Measurements from ENCODE around the gene MDK. TPM values are rescaled to one million over a fixed set of nuclear protein-coding genes. Genes with fewer than 3 reads are reported as not detected.

Gene MDK
- total and polyA plus RNA-seq, 2 of the 13 experiments (the other 11 are each of a cell fraction or from before 2014, with no cell fraction given): 312 to 407 TPM

DNA sequence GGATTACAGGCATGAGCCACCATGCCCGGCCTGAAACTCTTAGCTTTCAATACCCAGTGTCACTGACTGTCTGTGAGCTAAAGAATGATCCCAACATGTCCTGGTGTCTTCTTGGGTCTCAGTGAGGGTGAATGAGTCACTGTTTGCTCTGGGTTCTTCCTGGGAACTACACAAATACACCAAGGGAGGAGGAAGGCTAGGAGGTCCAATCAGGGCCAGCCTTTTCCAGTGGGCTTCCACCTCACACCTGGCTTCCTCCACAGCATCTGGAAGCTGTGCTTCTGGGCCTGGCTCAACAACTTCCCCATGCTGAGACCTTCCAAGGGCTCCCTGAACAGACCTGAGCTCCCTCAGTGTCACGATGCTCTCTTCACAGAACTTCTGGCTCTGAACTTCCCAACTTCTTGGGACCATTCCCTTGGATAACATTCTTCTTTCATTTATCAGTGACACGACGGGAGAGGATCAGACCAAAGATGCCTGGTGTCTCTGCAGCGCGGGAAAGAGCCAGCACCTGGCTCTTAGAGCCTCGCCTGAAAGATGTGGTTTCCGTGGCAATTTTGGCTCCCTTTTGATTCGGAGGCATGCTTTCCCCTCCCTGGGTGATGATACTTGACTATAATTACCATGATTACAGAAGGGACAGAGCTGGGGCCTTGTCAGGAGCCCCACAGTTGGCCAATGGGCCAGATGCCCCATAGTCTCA is 32.4 kb downstream of the MDK start:
- no peaks in the 10 kb centered on the region for H3K9me3 ChIP-seq (ENCODE audit: low read length)
- H3K4me2 ChIP-seq (ENCODE audit: low read depth, low read length): no peak overlapping the region
- ChIA-PET POLR2A (interaction anchor here (0.8 kb wide), 1 partner anchor 21 kb away, joined by 3 read pairs; no protein-coding TSS in a partner anchor), CTCF (ENCODE audit: low intra/inter-chr PET ratio, low total read pairs) (no interaction called here)
- DNase-seq (ENCODE audit: low spot score) (peak; percentile 76), FAIRE-seq (peak; percentile 40), ATAC-seq (peak; percentile 82)
- no peak overlapping the region for H3K27ac ChIP-seq (ENCODE audit: extremely low read length, insufficient read depth, low read length)
- H2AFZ ChIP-seq (ENCODE audit: low read length): no peak overlapping the region
- H4K20me1 ChIP-seq (ENCODE audit: insufficient read depth, low read length): 0 out of 2 replicates have a peak, but pooled peaks cover 5% of the 10 kb centered on the region
- peaks cover 16% of the 10 kb centered on the region for H3K4me1 ChIP-seq (ENCODE audit: insufficient read depth, low read length)
- H3K36me3 ChIP-seq (replicated peaks in 1 of 2; ENCODE audit: control insufficient read depth in 1 of 2, insufficient read depth in 2 of 2, low read length in 2 of 2): peaks cover 40 to 82% of the 10 kb centered on the region in 2 experiments
- BruUV-seq (replicated peaks): no TSS peak
- in situ Hi-C loops (cut with HindIII; ENCODE audit: extremely low pct_ligation_motif_present, low pct_unique_long_range_greater_than_20kb): no loop called here
- H3K9ac ChIP-seq (ENCODE audit: insufficient read depth, low read depth, low read length): no peak overlapping the region
- H3K27me3 ChIP-seq (ENCODE audit: control insufficient read depth in 1 of 2, insufficient read depth in 2 of 2, low read length in 2 of 2): no peaks in the 10 kb centered on the region
- H3K4me3 ChIP-seq (replicated peaks in 1 of 3; ENCODE audit: insufficient read depth in 1 of 3, low read depth in 2 of 3, low read length in 3 of 3): no peak overlapping the region
- WGBS (ENCODE audit: low lambda C conversion rate): 97% methylated on average over 9 of the region's 9 CpGs
- no peaks in the 10 kb centered on the region for H3K79me2 ChIP-seq (ENCODE audit: insufficient read depth, low read length)
- intact Hi-C loops (cut with micrococcal nuclease; ENCODE audit: unreplicated experiment): no loop called here
- no peak for TF ChIP-seq MYNN (CRISPR knock-in tag; IDR thresholded peaks at IDR 0.05; ENCODE audit: low read depth)
- no peak for TF ChIP-seq KDM4B (CRISPR knock-in tag; IDR thresholded peaks at IDR 0.05)
- TF ChIP-seq, protein P1, sequence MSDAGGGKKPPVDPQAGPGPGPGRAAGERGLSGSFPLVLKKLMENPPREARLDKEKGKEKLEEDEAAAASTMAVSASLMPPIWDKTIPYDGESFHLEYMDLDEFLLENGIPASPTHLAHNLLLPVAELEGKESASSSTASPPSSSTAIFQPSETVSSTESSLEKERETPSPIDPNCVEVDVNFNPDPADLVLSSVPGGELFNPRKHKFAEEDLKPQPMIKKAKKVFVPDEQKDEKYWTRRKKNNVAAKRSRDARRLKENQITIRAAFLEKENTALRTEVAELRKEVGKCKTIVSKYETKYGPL (CRISPR knock-in tag; IDR thresholded peaks at IDR 0.05): no peak
- TF ChIP-seq ZFP1 (CRISPR knock-in tag; IDR thresholded peaks at IDR 0.05): no peak
- TF ChIP-seq, protein P2, sequence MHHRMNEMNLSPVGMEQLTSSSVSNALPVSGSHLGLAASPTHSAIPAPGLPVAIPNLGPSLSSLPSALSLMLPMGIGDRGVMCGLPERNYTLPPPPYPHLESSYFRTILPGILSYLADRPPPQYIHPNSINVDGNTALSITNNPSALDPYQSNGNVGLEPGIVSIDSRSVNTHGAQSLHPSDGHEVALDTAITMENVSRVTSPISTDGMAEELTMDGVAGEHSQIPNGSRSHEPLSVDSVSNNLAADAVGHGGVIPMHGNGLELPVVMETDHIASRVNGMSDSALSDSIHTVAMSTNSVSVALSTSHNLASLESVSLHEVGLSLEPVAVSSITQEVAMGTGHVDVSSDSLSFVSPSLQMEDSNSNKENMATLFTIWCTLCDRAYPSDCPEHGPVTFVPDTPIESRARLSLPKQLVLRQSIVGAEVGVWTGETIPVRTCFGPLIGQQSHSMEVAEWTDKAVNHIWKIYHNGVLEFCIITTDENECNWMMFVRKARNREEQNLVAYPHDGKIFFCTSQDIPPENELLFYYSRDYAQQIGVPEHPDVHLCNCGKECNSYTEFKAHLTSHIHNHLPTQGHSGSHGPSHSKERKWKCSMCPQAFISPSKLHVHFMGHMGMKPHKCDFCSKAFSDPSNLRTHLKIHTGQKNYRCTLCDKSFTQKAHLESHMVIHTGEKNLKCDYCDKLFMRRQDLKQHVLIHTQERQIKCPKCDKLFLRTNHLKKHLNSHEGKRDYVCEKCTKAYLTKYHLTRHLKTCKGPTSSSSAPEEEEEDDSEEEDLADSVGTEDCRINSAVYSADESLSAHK (CRISPR knock-in tag; IDR thresholded peaks at IDR 0.05; ENCODE audit: borderline replicate concordance): no peak
- 0 out of 2 replicates have a peak, but pooled peaks have one; percentile 13 for TF ChIP-seq SAP130 (CRISPR knock-in tag; IDR thresholded peaks at IDR 0.05; ENCODE audit: low read depth)
- TF ChIP-seq, protein P3, sequence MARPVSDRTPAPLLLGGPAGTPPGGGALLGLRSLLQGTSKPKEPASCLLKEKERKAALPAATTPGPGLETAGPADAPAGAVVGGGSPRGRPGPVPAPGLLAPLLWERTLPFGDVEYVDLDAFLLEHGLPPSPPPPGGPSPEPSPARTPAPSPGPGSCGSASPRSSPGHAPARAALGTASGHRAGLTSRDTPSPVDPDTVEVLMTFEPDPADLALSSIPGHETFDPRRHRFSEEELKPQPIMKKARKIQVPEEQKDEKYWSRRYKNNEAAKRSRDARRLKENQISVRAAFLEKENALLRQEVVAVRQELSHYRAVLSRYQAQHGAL (CRISPR knock-in tag; IDR thresholded peaks at IDR 0.05; ENCODE audit: not compliant biosample characterization): no peak
- TF ChIP-seq ZNF124 (CRISPR knock-in tag; IDR thresholded peaks at IDR 0.05): no peak
- TF ChIP-seq ZNF816 (CRISPR knock-in tag; IDR thresholded peaks at IDR 0.05; ENCODE audit: borderline replicate concordance): no peak
- TF ChIP-seq MATR3 (CRISPR knock-in tag; IDR thresholded peaks at IDR 0.05): no peak
- TF ChIP-seq HIVEP1 (CRISPR knock-in tag; IDR thresholded peaks at IDR 0.05): no peak
- no peak for TF ChIP-seq ZNF234 (CRISPR knock-in tag; conservative IDR thresholded peaks at IDR 0.05)
- peak; percentile 91 for TF ChIP-seq FOSL2 (CRISPR knock-in tag; IDR thresholded peaks at IDR 0.05)
- TF ChIP-seq, protein P4, sequence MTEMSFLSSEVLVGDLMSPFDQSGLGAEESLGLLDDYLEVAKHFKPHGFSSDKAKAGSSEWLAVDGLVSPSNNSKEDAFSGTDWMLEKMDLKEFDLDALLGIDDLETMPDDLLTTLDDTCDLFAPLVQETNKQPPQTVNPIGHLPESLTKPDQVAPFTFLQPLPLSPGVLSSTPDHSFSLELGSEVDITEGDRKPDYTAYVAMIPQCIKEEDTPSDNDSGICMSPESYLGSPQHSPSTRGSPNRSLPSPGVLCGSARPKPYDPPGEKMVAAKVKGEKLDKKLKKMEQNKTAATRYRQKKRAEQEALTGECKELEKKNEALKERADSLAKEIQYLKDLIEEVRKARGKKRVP (CRISPR knock-in tag; IDR thresholded peaks at IDR 0.05): no peak

Data from HepG2 (cell line).